ENCODE measurements around the gene NPR1.

DNA sequence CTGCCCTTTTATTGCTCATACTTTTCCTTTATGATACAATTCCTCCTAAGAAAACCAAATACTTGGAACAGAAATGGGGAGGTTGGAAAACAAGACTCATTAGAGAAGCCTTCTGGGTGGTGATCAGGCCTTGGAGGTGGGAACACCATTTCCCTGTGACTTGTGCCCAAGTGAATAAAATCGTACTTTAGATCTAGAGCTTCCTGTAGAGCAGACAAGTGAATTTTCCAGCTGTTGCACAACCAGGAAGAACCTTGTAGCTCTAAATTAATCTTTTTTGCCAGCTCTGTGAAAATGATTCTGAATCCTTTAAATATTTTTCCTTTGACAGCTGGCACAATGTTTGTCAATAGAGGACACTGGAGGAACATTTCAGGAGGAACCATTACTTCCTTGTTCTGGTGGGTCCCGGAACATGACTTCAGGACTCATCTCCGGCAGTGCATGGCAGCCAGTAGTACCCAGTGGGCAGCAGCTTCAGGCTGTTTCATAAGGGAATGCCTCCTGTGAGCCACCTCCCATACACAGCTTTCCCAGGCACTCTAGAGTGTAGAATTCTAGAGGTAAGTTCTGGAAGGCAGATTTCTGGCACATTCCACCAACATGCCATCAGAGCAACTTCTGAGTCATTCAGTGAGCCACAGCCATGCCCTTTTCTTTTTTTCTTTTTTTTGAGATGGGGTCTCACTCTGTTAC is 25.5 kb upstream of the NPR1 start:
- TF ChIP-seq, protein P1, sequence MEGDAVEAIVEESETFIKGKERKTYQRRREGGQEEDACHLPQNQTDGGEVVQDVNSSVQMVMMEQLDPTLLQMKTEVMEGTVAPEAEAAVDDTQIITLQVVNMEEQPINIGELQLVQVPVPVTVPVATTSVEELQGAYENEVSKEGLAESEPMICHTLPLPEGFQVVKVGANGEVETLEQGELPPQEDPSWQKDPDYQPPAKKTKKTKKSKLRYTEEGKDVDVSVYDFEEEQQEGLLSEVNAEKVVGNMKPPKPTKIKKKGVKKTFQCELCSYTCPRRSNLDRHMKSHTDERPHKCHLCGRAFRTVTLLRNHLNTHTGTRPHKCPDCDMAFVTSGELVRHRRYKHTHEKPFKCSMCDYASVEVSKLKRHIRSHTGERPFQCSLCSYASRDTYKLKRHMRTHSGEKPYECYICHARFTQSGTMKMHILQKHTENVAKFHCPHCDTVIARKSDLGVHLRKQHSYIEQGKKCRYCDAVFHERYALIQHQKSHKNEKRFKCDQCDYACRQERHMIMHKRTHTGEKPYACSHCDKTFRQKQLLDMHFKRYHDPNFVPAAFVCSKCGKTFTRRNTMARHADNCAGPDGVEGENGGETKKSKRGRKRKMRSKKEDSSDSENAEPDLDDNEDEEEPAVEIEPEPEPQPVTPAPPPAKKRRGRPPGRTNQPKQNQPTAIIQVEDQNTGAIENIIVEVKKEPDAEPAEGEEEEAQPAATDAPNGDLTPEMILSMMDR (conservative IDR thresholded peaks at IDR 0.05; ENCODE audit: low read depth, low read length): no peak
- TF ChIP-seq EZH2 (IDR thresholded peaks at IDR 0.05; ENCODE audit: borderline replicate concordance, low read depth, low read length, poor library complexity, severe bottlenecking): no peak
